HG02973 (cell line): Measurements from ENCODE around the gene NHP2.

Experiments used
- ATAC-seq: cut with Tn5 transposase; IDR thresholded peaks from one replicate; pipeline ENCODE4 v1.9.1; 2021; ENCODE audit warnings: moderate library complexity; ENCODE audit not compliant: unreplicated experiment

The NHP2 gene

DNA sequence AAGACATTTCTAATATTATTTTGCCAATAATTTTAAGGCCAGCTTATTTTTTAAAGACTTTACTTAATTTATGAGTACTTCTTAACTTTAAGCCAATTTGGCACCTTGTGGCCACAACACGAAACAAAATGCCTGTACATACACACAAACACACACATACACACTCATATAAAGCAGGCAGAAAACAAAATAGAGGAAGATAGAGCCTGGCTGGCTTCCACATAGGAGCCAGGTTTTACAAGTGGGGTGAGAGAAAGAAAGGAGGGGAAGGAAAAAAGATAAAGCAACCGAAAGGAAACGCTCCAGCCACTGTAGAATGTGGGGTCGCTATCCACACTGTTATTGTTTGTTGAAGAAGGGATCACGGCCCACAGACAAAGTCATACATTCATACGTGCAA is 23.1 kb upstream of the NHP2 start:
- no peak for ATAC-seq

DNA sequence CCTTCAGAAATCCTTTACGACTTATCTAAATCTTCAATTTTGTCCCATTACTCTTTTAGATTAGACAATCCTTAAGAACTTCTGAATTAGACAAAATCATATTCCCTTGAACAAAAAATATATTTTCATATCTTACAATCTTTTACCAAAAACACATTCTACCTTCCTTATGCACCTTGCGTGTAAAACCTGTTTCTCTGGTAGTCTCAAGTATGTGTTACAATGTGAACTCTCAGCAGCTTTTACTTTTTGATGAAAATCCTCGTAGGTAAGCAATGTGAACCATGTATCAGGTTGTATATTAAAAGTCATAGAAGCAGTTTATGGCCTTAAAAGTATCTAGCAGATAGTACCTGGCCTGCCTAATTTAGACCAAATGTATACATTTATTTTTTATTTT is 20.8 kb upstream of the NHP2 start:
- no peak for ATAC-seq

DNA sequence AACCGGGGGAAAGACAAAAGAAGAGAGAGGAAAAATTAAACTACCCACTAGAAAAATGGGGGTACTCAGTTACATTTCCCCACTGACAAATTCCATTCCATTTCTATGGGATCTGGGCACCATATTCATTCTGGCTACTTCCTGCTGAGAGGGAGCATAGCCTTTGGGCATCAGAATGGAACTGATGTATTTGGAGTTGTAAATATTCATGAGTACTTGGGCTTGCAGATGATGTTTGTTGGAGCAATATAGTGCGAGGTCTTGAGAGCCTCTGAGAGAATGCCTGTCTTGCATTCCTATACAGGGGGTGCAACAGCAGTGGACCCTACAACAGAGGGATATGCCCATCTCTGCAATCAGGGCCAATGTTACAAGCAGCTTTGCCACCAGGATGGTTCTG is 16.8 kb upstream of the NHP2 start:
- no peak for ATAC-seq

DNA sequence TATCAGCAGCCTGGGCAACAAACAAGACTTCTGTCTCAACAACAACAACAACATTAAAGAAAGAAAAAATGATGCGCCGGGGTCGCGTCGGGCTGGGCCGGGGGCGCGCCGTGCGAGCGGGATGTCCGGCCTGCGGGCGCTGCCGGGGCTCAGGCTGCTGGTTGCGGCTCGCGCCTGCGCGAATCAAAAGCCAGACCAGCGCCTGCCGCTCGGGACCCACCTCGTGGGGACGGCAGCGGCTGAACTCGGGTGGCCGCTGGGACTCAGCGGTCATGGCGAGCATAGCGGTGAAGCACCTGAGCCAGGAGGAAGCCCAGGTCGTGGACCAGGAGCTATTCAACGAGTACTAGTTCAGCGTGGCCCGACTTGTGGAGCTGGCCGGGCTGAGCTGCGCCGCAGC is 11.9 kb upstream of the NHP2 start:
- no peak for ATAC-seq

DNA sequence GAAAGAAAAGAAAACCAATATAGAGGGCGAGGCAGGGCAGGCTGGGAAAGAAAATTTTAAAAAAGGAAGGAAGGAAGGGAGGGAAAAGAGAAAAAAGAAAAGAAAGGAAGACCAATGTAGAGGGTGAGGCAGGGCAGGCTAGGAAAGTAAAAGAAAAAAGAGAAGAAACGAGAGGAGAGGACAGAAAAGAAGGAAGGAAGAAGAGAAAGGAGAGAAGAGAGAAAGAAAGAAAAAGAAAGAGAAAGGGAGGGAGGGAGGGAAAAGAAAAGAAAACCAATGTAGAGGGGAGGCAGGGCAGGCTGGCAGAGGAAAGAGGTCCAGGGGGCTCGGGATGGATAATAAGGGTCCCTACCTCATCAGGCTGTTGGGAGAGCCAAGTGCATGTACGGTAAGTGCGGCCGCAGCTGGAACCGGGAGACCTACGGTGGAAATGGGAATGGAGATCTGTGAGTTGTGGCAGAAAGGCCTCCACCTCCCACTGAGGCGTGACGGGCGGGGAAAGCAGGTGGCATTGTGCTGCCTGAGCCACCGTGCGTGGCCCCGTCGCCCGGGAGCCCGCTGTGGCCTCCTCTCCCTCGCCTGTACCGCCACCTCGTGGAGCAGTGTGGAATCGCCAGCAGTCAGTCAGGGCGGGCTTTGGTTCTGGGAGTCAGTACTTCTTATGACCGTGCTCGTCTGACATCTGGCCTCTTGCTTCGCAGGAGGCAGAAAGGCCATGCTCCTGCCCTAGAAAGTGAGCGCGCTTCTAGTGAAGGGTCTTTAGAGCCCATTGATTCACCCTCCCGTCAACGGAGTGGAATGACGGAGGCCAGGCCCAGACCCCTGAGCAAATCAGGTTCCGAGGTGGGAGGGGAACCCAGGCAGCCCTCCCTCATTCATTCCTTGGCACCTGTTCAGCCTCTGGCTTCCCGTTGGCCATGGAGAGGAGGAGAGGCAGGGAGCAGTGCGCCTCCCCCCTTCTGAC is 10.4 kb upstream of the NHP2 start:
- peak; percentile 87 for ATAC-seq

DNA sequence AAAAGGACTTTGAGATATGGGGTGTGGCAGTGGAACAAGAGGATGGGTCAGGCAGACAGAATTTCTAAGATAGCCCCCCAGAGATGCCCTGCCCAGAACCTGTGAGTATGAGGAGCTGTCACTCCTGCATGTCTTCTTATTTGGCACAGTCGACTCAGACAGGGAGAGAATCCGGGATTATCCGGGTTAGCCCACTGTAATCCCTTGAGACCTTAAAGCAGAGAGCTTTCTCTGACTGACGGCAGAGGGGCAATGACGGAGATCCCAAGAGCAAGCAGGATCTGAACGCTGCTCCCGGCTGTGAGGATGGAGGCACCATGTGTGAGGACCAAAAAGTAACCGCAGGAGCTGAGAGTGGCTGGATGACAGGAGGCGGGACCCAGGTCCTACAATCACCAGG is 8.8 kb upstream of the NHP2 start:
- no peak for ATAC-seq

DNA sequence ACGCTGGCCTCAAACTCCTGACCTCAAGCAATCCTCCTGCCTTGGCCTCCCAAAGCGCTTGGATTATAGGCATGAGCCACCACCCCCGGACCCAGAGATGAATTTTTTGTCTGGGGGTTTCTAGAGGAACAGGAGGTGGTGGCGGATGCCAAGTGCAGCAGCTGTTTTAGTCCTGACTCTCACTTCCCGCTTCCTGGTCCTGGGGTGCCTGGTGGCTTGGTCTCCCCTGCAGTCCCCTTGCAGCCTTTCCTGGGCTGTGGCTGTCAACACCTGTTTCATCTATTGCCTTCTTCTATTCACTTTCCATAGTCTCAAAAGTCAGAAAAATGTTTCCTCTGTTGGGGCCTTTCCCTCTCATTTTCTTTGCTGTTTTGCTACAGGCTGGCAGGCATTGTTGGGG is 6.5 kb upstream of the NHP2 start:
- ATAC-seq = no peak

DNA sequence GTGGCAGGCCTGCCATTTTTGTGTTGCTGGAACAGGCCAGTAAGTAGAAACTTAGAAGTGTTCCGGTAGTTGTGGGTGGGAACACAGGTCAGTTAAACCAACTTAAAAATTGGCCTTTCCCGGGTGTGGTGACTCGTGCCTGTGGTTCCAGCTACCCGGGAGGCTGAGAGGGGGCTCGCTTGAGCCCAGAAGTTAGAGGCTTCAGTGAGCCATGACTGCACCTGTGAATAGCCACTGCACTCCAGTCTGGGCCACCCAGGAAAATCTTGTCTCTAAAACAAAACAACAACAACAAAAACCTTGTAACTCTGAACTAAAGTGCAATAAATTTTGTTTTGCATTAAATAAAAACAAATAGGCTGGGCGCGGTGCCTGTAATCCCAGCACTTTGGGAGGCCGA is 1.4 kb upstream of the NHP2 start:
- no peak for ATAC-seq

DNA sequence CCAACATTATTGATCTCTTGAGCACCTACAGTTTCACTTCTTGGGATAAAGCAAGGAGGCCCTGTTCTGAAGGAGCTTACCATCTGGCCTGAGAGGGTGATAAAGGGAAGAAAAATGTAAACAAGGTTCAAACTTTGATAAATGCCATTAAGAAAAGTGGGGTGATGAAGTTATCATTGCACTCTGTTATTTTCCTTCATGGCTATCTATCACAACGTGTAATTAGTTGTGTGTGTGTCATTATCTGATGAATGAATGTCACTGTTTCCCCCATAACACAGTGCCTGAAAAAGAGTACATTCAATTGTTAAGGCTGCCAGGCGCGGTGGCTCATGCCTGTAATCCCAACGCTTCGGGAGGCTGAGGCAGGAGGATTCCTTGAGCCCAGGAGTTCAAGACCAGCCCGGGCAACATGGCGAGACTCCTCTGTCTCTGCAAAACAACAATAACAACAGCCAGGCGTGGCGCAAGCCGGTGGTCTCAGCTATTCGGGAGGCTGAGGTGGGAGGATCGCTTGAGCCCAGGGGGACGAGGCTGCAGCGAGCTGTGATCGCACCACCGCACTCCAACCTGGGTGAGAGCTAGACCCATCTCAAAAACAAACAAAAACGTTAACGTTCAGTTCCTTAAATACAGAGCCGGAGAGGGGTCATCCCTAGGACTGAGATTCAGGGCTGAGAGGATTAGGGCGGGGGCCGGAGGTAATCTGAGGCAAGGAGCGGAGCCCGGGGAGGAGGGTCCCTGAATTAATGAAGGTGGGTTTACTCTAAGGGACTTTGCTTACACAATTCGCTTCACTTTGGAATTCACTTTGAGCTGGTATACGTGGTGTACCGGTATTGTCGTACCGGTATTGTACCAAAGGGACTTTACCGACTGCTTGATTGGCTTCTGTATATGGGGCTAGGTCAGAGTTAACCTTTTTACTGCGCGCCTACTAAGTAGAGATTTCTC is 917 bp downstream of the NHP2 start:
- no peak for ATAC-seq

DNA sequence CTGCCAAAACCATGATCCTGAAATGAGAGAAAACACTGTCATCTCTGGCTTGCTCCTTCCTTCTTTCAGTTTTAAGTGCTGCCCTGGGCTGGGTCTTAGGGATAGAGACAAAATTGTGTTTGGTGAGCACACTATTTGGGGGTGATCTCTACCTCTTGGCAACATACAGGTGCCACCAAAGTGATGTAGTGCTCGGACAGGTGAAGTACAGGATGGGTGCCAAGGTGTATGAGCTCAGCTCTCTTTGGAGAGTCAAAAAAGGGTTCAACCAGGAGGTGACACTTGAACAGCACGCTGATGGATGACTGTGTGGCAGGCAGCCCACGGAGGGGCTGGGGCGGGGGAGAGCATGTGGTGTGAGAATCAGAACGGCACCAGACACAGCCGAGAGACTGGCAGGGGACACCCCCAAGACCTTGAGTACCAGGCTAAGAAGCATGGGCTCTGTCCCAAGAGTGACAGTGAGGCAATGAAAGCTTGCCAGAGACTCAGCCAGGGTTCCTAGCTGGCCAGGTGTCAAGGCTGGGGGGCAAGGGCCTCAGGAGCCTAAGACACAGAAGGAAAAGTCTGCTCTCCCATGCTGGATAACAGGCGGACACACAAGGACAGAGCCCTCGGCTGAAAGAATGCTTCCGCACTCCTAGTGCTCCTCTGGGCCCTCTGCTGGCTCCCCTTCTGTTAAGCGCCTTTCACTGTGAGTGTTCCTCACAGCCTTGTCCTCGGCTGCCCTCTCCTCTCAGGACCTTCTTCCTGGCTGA is 2.5 kb downstream of the NHP2 start:
- no peak for ATAC-seq

DNA sequence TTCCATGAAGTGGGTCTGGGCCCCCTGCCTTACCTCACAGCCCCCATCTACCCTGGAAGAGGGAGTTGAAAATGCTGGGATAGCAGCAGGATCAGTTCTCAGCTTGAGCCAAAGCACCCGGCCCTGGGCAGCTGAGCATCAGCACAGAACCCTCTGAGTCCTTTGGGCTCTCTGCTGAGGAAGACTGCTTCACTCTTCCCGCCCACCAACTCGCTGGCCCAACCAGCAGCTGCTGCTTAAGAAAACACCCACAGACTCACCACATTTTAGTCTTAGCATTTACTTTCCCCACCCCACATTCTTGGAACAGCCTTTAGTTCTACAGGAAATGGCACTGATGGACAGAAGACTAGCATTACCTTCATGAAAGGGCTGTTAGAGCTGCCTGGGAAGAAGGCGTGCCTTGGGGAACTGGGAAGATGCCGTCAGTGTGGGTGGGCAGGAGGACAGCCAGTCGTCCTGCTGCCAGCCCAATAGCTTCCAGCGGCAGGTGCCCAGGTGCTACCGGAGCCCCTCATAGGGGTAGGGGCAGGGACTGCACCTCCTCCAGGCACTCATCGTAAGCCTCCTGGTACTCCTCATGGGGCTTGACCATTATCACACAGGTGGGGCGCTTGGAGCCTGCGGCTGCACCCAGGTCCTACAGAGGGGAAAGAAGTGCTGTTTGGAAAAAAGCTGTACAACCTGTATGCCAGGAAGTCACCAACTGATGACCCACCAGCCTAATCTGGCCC is 4.3 kb downstream of the NHP2 start:
- no peak for ATAC-seq

DNA sequence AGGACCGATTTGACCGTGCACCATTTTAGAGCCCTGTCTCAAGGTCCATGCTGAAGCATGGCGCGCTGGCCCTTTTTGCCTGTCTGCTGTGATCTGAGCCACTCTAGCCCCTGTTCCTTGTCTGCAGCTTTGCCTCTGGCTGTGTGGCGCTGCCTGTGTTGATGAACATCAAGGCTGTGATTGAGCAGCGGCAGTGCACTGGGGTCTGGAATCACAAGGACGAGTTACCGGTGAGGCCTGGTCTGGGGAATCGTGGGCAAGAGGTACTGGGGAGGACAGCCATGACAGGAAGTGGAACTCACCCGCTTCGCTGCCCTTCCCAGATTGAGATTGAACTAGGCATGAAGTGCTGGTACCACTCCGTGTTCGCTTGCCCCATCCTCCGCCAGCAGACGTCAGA is 6.3 kb downstream of the NHP2 start:
- no peak for ATAC-seq

DNA sequence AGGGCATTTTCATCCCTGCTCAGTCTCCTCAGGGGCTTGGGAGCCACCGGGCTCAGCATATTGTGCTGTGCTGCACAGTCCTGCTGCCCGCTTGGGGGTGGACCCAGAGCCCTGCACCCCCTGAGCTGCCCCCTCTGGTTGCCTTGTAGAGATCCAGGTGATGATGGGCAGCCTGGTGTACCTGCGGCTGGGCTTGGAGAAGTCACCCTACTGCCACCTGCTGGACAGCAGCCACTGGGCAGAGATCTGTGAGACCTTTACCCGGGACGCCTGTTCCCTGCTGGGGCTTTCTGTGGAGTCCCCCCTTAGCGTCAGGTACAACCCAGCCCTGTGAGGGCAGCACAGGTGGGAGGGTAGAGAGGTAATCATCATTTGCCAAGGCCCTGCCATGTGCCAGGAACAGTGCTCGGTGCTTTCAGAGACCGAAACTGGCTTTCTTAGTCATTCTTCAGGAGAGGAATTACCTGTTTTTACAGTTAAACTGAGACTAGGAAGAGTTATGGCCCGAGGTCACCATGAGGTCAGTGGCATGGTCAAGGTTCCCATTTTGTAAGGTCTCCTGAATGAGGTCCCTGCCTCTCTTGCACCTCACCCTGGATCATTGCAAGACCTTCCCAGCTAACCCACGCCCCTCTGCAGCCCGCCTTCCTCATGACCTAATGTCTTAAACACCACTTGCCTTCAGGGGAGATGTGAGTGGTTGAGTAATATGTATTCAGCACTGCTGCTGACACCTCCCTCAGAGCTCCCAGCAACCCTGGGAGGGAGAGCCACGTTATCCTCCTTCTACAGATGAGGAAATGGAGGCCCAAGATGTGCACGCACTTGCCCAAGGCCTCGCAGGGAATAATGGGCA is 7.5 kb downstream of the NHP2 start:
- ATAC-seq = no peak

DNA sequence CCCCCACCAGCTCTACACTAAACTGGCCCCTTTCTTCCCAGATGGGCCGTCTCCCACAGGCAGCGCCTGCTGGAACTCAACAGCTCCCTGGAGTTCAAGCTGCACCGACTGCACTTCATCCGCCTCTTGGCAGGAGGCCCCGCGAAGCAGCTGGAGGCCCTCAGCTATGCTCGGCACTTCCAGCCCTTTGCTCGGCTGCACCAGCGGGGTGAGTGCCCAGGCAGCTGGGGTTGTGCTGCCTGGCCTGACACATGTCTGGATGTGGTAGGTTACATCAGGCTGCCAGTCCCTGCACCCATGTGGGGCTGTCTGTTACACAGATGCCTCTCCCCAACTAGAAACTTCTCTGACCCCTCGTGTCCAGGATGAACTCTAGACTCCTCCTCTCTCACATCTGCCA is 9.8 kb downstream of the NHP2 start:
- no peak for ATAC-seq

DNA sequence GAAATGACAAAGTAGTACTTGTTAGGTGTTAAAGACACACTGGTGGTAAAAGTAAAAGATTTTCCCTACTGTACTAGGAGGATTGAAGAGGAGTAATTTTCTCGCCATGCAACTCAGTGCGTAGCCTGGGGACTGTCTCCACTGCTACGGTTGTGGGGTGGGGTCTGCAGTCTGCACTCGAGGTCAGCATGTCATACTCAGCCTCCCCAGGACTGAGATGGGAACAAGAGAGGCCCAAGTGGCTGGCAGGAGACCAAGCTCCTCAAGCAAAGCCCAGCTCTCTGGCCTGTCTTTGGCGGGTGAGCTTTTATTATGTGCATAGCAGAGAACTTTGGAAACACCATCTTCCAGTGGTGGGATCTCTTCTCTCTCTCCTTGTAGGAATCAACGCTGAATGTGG is 10.4 kb downstream of the NHP2 start:
- ATAC-seq = no peak

DNA sequence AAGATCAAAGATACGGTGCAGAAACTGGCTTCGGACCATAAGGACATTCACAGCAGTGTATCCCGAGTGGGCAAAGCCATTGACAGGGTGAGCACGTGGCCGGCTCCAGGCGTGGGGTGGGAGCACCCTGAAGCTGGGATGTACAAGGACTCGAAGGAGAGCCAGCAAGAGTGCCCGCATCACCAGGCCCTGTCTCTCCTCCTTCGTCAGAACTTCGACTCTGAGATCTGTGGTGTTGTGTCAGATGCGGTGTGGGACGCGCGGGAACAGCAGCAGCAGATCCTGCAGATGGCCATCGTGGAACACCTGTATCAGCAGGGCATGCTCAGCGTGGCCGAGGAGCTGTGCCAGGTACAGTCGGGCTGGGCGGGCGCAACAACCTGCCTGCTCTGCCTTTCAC is 11.0 kb downstream of the NHP2 start:
- no peak for ATAC-seq

DNA sequence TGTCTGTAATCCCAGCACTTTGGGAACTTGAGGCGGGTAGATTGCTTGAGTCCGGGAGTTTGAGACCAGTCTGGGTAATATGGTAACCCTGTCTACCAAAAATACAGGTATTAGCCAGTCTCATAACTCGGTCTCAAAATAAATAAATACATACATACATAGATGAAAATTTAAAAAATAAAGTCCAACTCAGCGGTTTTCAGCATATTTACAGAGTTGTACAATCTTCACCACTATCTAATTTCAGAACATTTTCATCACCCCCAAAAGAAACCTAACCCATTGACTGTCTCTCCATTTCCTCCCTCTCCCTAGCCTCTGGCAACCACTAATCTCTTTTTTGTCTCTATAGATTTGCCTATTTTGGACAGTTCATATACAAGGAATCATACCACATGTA is 12.1 kb downstream of the NHP2 start:
- no peak for ATAC-seq

DNA sequence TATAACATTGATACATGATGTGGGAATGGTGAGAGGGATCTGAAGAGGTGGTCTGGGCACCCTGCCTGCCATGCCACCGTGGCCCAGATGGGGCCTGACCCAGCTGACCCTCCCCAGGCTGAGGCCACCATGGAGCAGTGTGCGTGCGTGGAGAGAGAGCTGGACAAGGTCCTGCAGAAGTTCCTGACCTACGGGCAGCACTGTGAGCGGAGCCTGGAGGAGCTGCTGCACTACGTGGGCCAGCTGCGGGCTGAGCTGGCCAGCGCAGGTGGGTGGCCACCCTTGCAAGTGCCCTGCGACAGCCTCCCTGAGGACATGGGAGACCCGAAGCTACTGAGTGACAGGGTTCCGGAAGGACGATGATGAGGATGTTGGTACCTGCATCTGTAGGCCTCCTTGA is 15.7 kb downstream of the NHP2 start:
- no peak for ATAC-seq

DNA sequence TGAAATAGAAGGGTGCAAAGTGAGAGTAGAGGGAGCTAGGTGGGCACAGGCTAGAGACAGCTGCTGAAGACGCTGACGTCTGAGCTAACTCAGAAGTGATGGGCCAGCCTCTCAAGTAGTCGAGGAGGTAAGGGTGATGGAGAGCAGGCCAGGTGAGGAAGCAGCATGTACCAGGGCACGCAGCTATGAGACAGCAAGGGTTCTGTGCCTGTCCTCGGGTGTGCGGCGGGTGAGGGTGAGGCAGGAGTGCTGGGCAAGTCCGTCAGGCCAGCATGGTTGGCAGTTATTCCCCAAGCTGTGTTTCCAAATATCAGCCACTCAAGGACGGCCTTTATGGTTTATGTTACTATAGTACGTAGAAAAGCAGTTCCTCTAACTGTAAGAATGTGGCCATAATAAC is 16.7 kb downstream of the NHP2 start:
- ATAC-seq = no peak
